HG03457 (cell line): ENCODE measurements around the gene CAV2.

ENCODE experiments used
- ATAC-seq: cut with Tn5 transposase; IDR thresholded peaks from one replicate; pipeline ENCODE4 v1.9.1; 2021; ENCODE audit warnings: moderate number of reproducible peaks; ENCODE audit not compliant: unreplicated experiment

The CAV2 gene

GRCh38 chr7:116494472-116494871, 5.1 kb upstream of the CAV2 start:
- no peak for ATAC-seq

GRCh38 chr7:116495736-116496135, 3.8 kb upstream of the CAV2 start:
- no peak for ATAC-seq

GRCh38 chr7:116496653-116497052, 2.9 kb upstream of the CAV2 start:
- no peak for ATAC-seq

- ATAC-seq = no peak
Observed at GRCh38 chr7:116497708-116498107, 1.8 kb upstream of the CAV2 start.

GRCh38 chr7:116500078-116500853, 728 bp downstream of the CAV2 start:
- ATAC-seq = no peak

GRCh38 chr7:116501425-116502167, 2.1 kb downstream of the CAV2 start:
- ATAC-seq = no peak

GRCh38 chr7:116502201-116503096, 2.9 kb downstream of the CAV2 start:
- no peak for ATAC-seq

GRCh38 chr7:116503835-116504234, 4.3 kb downstream of the CAV2 start:
- ATAC-seq = no peak

- ATAC-seq = no peak
Observed at GRCh38 chr7:116505278-116505677, 5.7 kb downstream of the CAV2 start.

GRCh38 chr7:116505823-116506222, 6.3 kb downstream of the CAV2 start:
- ATAC-seq = no peak

- ATAC-seq = no peak
Observed at GRCh38 chr7:116509982-116510579, 10.5 kb downstream of the CAV2 start.

GRCh38 chr7:116510795-116511194, 11.3 kb downstream of the CAV2 start:
- no peak for ATAC-seq

- ATAC-seq = peak; percentile 97
Observed at GRCh38 chr7:116511552-116512519, 12.3 kb downstream of the CAV2 start.

GRCh38 chr7:116512520-116513188, 13.1 kb downstream of the CAV2 start:
- no peak for ATAC-seq

GRCh38 chr7:116515584-116515983, 16.0 kb downstream of the CAV2 start:
- ATAC-seq = no peak

- ATAC-seq = no peak
Observed at GRCh38 chr7:116516324-116516723, 16.8 kb downstream of the CAV2 start.

- ATAC-seq = no peak
Observed at GRCh38 chr7:116517626-116518025, 18.1 kb downstream of the CAV2 start.

- no peak for ATAC-seq
Observed at GRCh38 chr7:116518961-116519360, 19.4 kb downstream of the CAV2 start.

GRCh38 chr7:116521046-116521664, 21.6 kb downstream of the CAV2 start:
- no peak for ATAC-seq
